ENCODE results near the gene MECP2. TPM values are rescaled to one million over a fixed set of nuclear protein-coding genes. Genes with fewer than 3 reads are reported as not detected.

The MECP2 gene
- total RNA-seq, 1 experiment from 2014 or later, result 69.9 TPM

DNA sequence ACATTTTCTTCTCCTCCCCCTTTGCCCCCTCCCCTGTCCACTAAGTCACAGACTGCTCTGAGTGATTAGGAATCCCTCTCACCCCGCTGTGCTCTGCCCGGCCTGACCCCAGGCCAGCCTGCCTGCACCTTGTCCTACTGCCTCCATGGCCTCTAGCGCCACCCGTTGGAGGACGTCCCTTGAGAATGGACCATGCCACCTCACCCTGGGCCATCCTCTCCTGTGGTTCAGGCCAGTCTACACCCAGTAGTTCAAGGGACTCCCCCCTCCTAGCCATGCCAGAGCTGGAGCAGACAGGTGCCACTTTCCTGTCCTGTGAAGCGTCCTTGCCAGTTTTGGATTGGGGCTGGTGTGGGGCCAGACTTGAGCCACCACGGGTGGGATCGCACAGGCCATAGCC is 68.1 kb downstream of the MECP2 start:
- TF ChIP-seq, protein P1, sequence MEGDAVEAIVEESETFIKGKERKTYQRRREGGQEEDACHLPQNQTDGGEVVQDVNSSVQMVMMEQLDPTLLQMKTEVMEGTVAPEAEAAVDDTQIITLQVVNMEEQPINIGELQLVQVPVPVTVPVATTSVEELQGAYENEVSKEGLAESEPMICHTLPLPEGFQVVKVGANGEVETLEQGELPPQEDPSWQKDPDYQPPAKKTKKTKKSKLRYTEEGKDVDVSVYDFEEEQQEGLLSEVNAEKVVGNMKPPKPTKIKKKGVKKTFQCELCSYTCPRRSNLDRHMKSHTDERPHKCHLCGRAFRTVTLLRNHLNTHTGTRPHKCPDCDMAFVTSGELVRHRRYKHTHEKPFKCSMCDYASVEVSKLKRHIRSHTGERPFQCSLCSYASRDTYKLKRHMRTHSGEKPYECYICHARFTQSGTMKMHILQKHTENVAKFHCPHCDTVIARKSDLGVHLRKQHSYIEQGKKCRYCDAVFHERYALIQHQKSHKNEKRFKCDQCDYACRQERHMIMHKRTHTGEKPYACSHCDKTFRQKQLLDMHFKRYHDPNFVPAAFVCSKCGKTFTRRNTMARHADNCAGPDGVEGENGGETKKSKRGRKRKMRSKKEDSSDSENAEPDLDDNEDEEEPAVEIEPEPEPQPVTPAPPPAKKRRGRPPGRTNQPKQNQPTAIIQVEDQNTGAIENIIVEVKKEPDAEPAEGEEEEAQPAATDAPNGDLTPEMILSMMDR (IDR thresholded peaks at IDR 0.05; ENCODE audit: unreplicated experiment), result no peak
- Mint-ChIP-seq H3K36me3 (ENCODE audit: insufficient read depth, unreplicated experiment) (peaks cover 21% of the 10 kb centered on the region), H3K9me3 (ENCODE audit: low read depth, unreplicated experiment) (no peaks in the 10 kb centered on the region), H3K4me1 (ENCODE audit: low read depth, unreplicated experiment) (no peaks in the 10 kb centered on the region), H3K4me3 (ENCODE audit: low read depth, unreplicated experiment) (no peak overlapping the region), H3K27ac (ENCODE audit: unreplicated experiment) (no peak overlapping the region), H3K27me3 (ENCODE audit: unreplicated experiment) (no peaks in the 10 kb centered on the region)
- intact Hi-C loops (cut with micrococcal nuclease; ENCODE audit: unreplicated experiment), result no loop called here
- CTCF ChIA-PET, result no interaction called here
- no TSS peak for BruUV-seq (replicated peaks)
- DNase-seq, result no peak

DNA sequence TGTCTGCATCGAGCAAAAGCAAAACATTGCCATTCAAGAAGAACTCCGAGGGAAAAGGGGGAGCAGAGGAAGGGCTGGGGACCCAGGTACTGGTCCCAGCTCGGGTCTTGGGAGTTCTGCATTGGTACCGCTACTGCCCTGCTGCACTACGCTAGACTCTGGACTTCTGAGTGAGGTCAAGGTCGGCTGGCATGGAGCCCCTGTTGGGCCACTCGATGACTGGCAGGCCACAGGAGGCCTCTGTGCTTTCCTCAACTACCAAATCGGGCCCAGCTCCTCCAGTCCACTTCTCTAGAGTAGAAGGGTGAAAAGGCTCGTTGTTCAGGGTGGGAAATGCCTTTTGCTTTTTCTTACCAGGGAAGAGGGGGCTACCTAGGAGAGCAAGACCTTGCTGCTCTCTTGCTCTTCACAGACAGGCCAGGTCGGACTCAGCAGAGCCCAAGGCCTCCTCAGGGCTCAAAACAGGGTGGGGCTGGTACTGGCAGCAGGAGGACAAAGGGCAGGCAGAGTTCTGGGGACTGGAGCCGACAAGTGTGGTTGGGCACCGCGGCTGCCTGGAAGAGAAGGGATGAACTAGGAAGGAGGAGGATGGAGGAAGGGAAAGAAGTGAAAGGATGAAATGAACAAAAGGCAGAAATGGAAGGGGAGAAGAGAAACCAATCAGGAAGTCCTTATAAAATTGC is 68.9 kb downstream of the MECP2 start:
- Mint-ChIP-seq H3K4me3 (ENCODE audit: low read depth, unreplicated experiment) (no peak overlapping the region), H3K27ac (ENCODE audit: unreplicated experiment) (no peak overlapping the region), H3K4me1 (ENCODE audit: low read depth, unreplicated experiment) (no peaks in the 10 kb centered on the region), H3K9me3 (ENCODE audit: low read depth, unreplicated experiment) (no peaks in the 10 kb centered on the region), H3K27me3 (ENCODE audit: unreplicated experiment) (no peaks in the 10 kb centered on the region), H3K36me3 (ENCODE audit: insufficient read depth, unreplicated experiment) (peaks cover 21% of the 10 kb centered on the region)
- TF ChIP-seq, protein P1 (IDR thresholded peaks at IDR 0.05; ENCODE audit: unreplicated experiment), result no peak
- intact Hi-C loops (cut with micrococcal nuclease; ENCODE audit: unreplicated experiment), result no loop called here
- BruUV-seq (replicated peaks), result no TSS peak
- CTCF ChIA-PET, result no interaction called here
- DNase-seq, result no peak

DNA sequence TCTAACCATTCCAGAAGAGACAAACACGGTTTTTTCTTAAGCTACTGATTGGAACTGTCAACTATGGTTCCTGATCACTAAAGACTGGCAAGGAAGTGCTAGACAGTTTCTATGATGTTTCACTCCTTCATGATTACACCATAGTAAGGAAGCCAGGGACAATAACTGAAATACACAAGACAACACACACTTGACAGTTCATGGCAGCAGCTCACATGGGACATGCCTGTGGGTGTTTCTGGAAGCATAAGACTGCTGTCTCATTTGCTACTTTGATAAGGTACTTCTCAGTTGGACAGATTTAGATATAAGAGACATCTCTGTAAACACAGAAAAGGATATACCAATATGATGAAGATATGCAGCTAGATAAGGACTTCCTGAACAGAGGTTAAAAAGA is 69.5 kb downstream of the MECP2 start:
- no TSS peak for BruUV-seq (replicated peaks)
- CTCF ChIA-PET, result no interaction called here
- Mint-ChIP-seq H3K27me3 (ENCODE audit: unreplicated experiment) (no peaks in the 10 kb centered on the region), H3K4me3 (ENCODE audit: low read depth, unreplicated experiment) (no peak overlapping the region), H3K4me1 (ENCODE audit: low read depth, unreplicated experiment) (no peaks in the 10 kb centered on the region), H3K27ac (ENCODE audit: unreplicated experiment) (no peak overlapping the region), H3K36me3 (ENCODE audit: insufficient read depth, unreplicated experiment) (peaks cover 23% of the 10 kb centered on the region), H3K9me3 (ENCODE audit: low read depth, unreplicated experiment) (no peaks in the 10 kb centered on the region)
- TF ChIP-seq, protein P1 (IDR thresholded peaks at IDR 0.05; ENCODE audit: unreplicated experiment), result no peak
- intact Hi-C loops (cut with micrococcal nuclease; ENCODE audit: unreplicated experiment), result no loop called here
- no peak for DNase-seq

- no peak overlapping the region for H3K27ac Mint-ChIP-seq (ENCODE audit: unreplicated experiment)
- no peak overlapping the region for H3K4me3 Mint-ChIP-seq (ENCODE audit: low read depth, unreplicated experiment)
- TF ChIP-seq, protein P1 (IDR thresholded peaks at IDR 0.05; ENCODE audit: unreplicated experiment), result no peak
- CTCF ChIA-PET, result no interaction called here
- H3K9me3 Mint-ChIP-seq (ENCODE audit: low read depth, unreplicated experiment), result no peaks in the 10 kb centered on the region
- BruUV-seq (replicated peaks), result no TSS peak
- no peaks in the 10 kb centered on the region for H3K27me3 Mint-ChIP-seq (ENCODE audit: unreplicated experiment)
- H3K36me3 Mint-ChIP-seq (ENCODE audit: insufficient read depth, unreplicated experiment), result peaks cover 27% of the 10 kb centered on the region
- intact Hi-C loops (cut with micrococcal nuclease; ENCODE audit: unreplicated experiment), result no loop called here
- no peak for DNase-seq
- no peaks in the 10 kb centered on the region for H3K4me1 Mint-ChIP-seq (ENCODE audit: low read depth, unreplicated experiment)
Observed at GRCh38 chrX:154027022-154027402, 70.5 kb downstream of the MECP2 start.

Measured in Calu3 (cell line).